ENCODE results near the gene RAC3. TPM values are rescaled to one million over a fixed set of nuclear protein-coding genes. Genes with fewer than 3 reads are reported as not detected.

The RAC3 gene
- total RNA-seq, 1 donor from 2014 or later, result 0.82 TPM

DNA sequence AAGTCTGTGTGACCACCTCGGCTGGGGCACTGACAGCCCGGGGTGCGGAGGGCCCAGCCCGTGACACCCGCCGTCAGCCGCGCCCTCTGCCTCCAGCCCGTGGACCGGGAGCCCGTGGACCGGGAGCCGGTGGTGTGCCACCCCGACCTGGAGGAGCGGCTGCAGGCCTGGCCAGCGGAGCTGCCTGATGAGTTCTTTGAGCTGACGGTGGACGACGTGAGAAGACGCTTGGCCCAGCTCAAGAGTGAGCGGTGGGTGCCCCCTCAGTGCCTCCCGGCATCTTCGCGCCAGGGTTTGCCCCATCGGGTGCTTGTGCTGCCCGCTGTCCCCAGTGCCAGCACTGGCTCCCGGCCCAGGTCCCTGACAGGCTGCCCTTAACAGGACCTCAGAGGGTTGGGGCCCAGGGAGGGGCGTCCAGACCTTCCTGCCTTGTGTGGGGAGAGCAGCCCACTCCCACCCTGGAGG lies 22.5 kb upstream of the RAC3 start:
- H3K36me3 ChIP-seq, result no peaks in the 10 kb centered on the region
- no peaks in the 10 kb centered on the region for H3K9me3 ChIP-seq (replicated peaks)
- H3K4me1 ChIP-seq, result peaks cover 62% of the 10 kb centered on the region
- intact Hi-C loops (cut with micrococcal nuclease), result no loop called here
- H3K27ac ChIP-seq (replicated peaks), result no peak overlapping the region
- TF ChIP-seq, protein P1, sequence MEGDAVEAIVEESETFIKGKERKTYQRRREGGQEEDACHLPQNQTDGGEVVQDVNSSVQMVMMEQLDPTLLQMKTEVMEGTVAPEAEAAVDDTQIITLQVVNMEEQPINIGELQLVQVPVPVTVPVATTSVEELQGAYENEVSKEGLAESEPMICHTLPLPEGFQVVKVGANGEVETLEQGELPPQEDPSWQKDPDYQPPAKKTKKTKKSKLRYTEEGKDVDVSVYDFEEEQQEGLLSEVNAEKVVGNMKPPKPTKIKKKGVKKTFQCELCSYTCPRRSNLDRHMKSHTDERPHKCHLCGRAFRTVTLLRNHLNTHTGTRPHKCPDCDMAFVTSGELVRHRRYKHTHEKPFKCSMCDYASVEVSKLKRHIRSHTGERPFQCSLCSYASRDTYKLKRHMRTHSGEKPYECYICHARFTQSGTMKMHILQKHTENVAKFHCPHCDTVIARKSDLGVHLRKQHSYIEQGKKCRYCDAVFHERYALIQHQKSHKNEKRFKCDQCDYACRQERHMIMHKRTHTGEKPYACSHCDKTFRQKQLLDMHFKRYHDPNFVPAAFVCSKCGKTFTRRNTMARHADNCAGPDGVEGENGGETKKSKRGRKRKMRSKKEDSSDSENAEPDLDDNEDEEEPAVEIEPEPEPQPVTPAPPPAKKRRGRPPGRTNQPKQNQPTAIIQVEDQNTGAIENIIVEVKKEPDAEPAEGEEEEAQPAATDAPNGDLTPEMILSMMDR (IDR thresholded peaks at IDR 0.05; ENCODE audit: borderline replicate concordance), result no peak
- H3K27me3 ChIP-seq (ENCODE audit: low read depth), result no peaks in the 10 kb centered on the region
- H3K4me3 ChIP-seq, result no peak overlapping the region
- peak; percentile 51 for DNase-seq

DNA sequence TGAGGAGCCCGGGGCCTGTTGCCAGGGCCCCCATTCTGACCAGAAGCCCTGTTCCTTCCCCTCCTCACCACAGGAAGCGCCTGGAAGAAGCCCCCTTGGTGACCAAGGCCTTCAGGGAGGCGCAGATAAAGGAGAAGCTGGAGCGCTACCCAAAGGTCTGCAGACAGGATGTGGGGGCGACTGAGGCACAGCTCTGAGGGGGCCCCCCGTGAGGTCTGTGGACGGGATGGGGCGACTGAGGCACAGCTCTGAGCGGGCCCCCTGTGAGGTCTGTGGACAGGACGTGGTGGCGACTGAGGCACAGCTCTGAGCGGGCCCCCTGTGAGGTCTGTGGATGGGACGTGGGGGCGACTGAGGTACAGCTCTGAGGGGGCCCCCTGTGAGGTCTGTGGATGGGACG lies 22.1 kb upstream of the RAC3 start:
- peaks cover 64% of the 10 kb centered on the region for H3K4me1 ChIP-seq
- H3K9me3 ChIP-seq (replicated peaks), result no peaks in the 10 kb centered on the region
- no peak overlapping the region for H3K4me3 ChIP-seq
- H3K36me3 ChIP-seq, result no peaks in the 10 kb centered on the region
- no peak overlapping the region for H3K27ac ChIP-seq (replicated peaks)
- no peak for DNase-seq
- TF ChIP-seq, protein P1 (IDR thresholded peaks at IDR 0.05; ENCODE audit: borderline replicate concordance), result no peak
- no peaks in the 10 kb centered on the region for H3K27me3 ChIP-seq (ENCODE audit: low read depth)
- intact Hi-C loops (cut with micrococcal nuclease), result no loop called here

DNA sequence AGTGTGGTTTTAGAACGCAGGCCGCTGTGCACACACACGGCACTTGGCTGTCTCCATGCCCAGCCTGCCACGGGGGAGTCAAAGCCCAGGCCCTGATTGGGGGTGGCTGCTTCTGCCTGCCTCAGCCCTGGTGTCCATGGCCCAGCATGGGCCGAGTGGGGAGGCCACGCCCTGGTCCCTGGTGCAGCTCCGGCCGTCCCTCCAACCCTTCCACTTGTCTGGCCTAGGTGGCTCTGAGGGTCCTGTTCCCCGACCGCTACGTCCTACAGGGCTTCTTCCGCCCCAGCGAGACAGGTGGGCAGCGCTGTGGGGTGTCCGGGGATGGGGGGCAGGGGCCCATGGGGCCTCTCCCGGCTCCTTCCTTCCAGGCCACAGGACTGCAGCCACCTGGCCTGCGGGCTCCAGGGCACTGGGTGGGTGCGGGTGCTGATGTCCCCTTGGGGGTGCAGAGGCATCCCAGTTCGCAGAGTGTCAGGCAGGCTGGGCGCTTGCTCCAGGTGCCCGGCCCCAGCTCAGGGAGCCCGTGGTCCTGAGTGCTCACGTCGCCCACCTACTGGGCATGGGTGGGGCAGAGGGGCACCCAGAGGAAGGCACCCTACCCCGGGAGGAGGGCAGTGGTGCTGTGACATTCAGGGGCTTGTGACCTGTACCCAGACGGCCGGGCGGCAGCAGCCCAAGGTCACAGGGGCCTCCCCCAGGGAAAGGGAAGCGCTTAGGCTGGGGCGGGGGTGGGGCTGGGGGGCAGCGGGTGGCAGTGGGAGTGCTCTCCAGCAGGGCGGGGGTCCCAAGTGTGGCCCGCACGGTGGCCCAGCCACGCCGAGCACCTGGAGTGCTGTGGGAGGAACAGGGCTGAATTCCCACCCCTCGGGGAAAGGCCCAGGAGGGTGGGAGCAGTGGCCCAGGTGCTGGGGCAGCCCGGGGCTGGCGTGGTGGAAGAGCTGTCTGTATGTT lies 20.6 kb upstream of the RAC3 start:
- TF ChIP-seq, protein P1 (IDR thresholded peaks at IDR 0.05; ENCODE audit: borderline replicate concordance), result no peak
- intact Hi-C loops (cut with micrococcal nuclease), result no loop called here
- H3K9me3 ChIP-seq (replicated peaks), result no peaks in the 10 kb centered on the region
- H3K27ac ChIP-seq (replicated peaks), result no peak overlapping the region
- H3K36me3 ChIP-seq, result no peaks in the 10 kb centered on the region
- H3K4me1 ChIP-seq, result peaks cover 67% of the 10 kb centered on the region
- no peak overlapping the region for H3K4me3 ChIP-seq
- no peaks in the 10 kb centered on the region for H3K27me3 ChIP-seq (ENCODE audit: low read depth)
- DNase-seq, result no peak

DNA sequence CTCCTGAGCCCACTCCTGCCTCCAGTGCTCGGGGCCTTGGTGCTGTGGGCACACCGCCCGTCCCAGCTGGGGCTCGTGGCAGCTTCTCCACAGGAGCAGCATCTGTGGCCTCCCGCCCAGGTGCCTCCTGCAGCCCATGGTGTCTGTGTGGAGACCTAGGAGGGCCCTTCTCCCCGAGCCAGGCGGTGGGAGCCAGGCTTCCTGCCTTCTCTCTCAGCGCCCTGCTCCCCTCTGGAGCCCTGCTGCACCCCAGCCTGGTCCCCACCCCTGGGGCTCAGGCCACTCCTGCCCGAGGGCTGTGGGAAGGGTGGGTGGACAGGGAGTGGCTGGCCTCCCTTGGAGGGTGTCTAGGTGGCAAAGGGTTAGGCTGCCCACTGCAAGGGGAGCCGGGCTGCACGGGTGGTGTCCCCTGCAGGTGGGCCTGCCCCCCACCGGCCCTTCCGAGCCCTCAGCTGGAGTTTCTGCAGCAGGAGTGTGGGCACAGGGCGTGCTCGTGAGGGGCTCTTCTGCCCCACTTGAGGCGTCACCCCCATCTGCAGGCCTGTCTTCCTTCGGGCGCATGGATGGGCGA lies 19.8 kb upstream of the RAC3 start:
- Histone ChIP-seq H3K4me3 (no peak overlapping the region), H3K4me1 (peaks cover 58% of the 10 kb centered on the region), H3K9me3 (replicated peaks) (no peaks in the 10 kb centered on the region), H3K27ac (replicated peaks) (peak overlapping the region; percentile 96), H3K27me3 (ENCODE audit: low read depth) (no peaks in the 10 kb centered on the region), H3K36me3 (no peaks in the 10 kb centered on the region)
- TF ChIP-seq, protein P1 (IDR thresholded peaks at IDR 0.05; ENCODE audit: borderline replicate concordance), result no peak
- DNase-seq, result no peak
- intact Hi-C loops (cut with micrococcal nuclease), result no loop called here

DNA sequence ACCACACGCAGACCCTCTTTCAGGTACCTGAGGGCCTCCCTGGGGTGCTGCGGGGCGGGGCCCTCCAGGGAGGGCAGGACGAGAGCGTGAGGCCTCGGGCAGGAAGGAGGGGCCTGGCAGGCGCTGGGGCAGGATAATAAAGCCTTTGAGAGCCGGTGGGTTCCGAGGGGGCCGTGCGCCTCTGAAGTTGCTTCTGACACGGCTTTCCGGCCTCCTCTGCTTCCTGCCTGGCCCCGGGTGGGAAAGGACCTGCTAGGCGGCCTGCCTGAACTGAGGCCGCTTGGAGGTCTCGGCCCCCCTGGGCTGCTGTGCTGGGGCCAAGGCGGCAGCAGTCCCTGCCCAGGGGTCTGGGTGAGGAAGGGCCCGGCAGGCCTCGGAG lies 19.2 kb upstream of the RAC3 start:
- TF ChIP-seq, protein P1 (IDR thresholded peaks at IDR 0.05; ENCODE audit: borderline replicate concordance), result no peak
- intact Hi-C loops (cut with micrococcal nuclease), result no loop called here
- Histone ChIP-seq H3K9me3 (replicated peaks) (no peaks in the 10 kb centered on the region), H3K36me3 (no peaks in the 10 kb centered on the region), H3K4me1 (peaks cover 53% of the 10 kb centered on the region), H3K27ac (replicated peaks) (peak overlapping the region; percentile 96), H3K4me3 (no peak overlapping the region), H3K27me3 (ENCODE audit: low read depth) (no peaks in the 10 kb centered on the region)
- no peak for DNase-seq
